Endothelial cell of umbilical vein (primary cell): Measurements from ENCODE around the gene LYRM9. TPM values are rescaled to one million over a fixed set of nuclear protein-coding genes. Genes with fewer than 3 reads are reported as not detected.

Experiments
- BruUV-seq: library from RNA; stranded (reverse); fragments of 400-500 nt; replicated peaks from 2 replicates; lab custom pipeline; 2021; lab: Mats Ljungman, UMichigan
- CTCF ChIA-PET: fragments of 300-600, 350-600 bp; sonication (Branson Sonifier 250); formaldehyde crosslinking; loops from one replicate; lab custom pipeline; 2021; ENCODE audit warnings: antibody characterized with exemption, inconsistent platforms; lab: Charles Lee
- POLR2A ChIA-PET: fragments of 300-600, 350-600 bp; sonication (Branson Sonifier 250); formaldehyde crosslinking; loops from one replicate; lab custom pipeline; 2021; ENCODE audit warnings: antibody characterized with exemption, inconsistent platforms; lab: Charles Lee
- DNase-seq: peaks from one replicate; pipeline ENCODE4 v3.0.0-alpha.2; 2011; ENCODE audit warnings: low read depth, low spot score
- FAIRE-seq: peaks from 2 replicates; lab custom pipeline; 2011; peaks lifted over from hg19 to GRCh38; lab: Jason Lieb, UNC
- H2AFZ ChIP-seq: 2 replicates; pipeline ENCODE4 v1.6.0; 2012; ENCODE audit warnings: low read depth, low read length, control low read depth, inconsistent platforms
- H3K27ac ChIP-seq: 2 replicates; pipeline ENCODE4 v1.5.1; 2011; ENCODE audit warnings: low read depth, mild to moderate bottlenecking, control low read depth, low read length, moderate library complexity; ENCODE audit not compliant: insufficient read depth
- H3K27me3 ChIP-seq, 2 experiments: 2 replicates each; pipeline versions ENCODE4 v1.6.0 to v1.6.1; 2011; ENCODE audit warnings: low read length in 2 of 2, mixed read lengths in 1 of 2; ENCODE audit not compliant: control insufficient read depth in 2 of 2, insufficient read depth in 2 of 2
- H3K36me3 ChIP-seq, 2 experiments: 2 replicates in 1 of 2; 3 replicates in 1 of 2; pipeline ENCODE4 v1.5.1; 2011; ENCODE audit warnings: low read length in 2 of 2, mild to moderate bottlenecking in 1 of 2, moderate library complexity in 1 of 2; ENCODE audit not compliant: control insufficient read depth in 2 of 2, insufficient read depth in 2 of 2; ENCODE audit errors: extremely low read depth in 1 of 2
- H3K4me1 ChIP-seq: 3 replicates; pipeline ENCODE4 v1.5.1; 2011; ENCODE audit warnings: mild to moderate bottlenecking, low read length; ENCODE audit not compliant: control insufficient read depth, insufficient read depth; ENCODE audit errors: extremely low read depth
- H3K4me2 ChIP-seq: 2 replicates; pipeline ENCODE4 v1.6.1; 2011; ENCODE audit warnings: low read length, control low read depth, mixed read lengths; ENCODE audit not compliant: insufficient read depth
- H3K4me3 ChIP-seq, 3 experiments: fragments of 200-600 bp in 1 of 3; sonication (generic), shearing (Covaris generic) in 1 of 3; replicated peaks in 1 of 3; 2 replicates each; pipeline ENCODE4 v1.5.1; 2011 to 2016; ENCODE audit warnings: control low read depth in 3 of 3, low read length in 3 of 3, mild to moderate bottlenecking in 2 of 3, inconsistent platforms in 1 of 3, low read depth in 1 of 3, moderate library complexity in 1 of 3; ENCODE audit not compliant: insufficient read depth in 1 of 3
- H3K79me2 ChIP-seq: 2 replicates; pipeline ENCODE4 v1.6.0; 2012; ENCODE audit warnings: low read length, inconsistent platforms; ENCODE audit not compliant: control insufficient read depth, insufficient read depth
- H3K9ac ChIP-seq: replicated peaks from 2 replicates; pipeline ENCODE3; 2011; ENCODE audit warnings: low read length, control low read depth; ENCODE audit not compliant: insufficient read depth; ENCODE audit errors: extremely low read depth
- H3K9me1 ChIP-seq: replicated peaks from 3 replicates; pipeline ENCODE4 v1.6.0; 2011; ENCODE audit warnings: mild to moderate bottlenecking, low read length; ENCODE audit not compliant: control insufficient read depth, insufficient read depth; ENCODE audit errors: extremely low read depth
- H3K9me3 ChIP-seq: replicated peaks from 2 replicates; pipeline ENCODE4 v1.5.1; 2012; ENCODE audit warnings: low read length, inconsistent platforms; ENCODE audit not compliant: control insufficient read depth, insufficient read depth
- H4K20me1 ChIP-seq: replicated peaks from 2 replicates; pipeline ENCODE3; 2011; ENCODE audit warnings: mild to moderate bottlenecking, low read length; ENCODE audit not compliant: control insufficient read depth, insufficient read depth; ENCODE audit errors: extremely low read depth
- EZH2 ChIP-seq: IDR thresholded peaks from 2 replicates; pipeline ENCODE4 v1.6.1; 2012; ENCODE audit warnings: borderline replicate concordance, low read depth, mild to moderate bottlenecking, moderate library complexity, low read length, inconsistent platforms; ENCODE audit not compliant: severe bottlenecking
- FOS ChIP-seq: IDR thresholded peaks from 2 replicates; pipeline ENCODE4 v1.6.1; 2011; ENCODE audit warnings: mild to moderate bottlenecking, low read length, moderate library complexity, borderline replicate concordance; ENCODE audit not compliant: insufficient read depth
- GATA2 ChIP-seq: IDR thresholded peaks from 2 replicates; pipeline ENCODE4 v1.7.0; 2011; ENCODE audit warnings: low read depth, mild to moderate bottlenecking, moderate library complexity, mixed read lengths, low read length; ENCODE audit not compliant: insufficient read length, insufficient read depth
- JUN ChIP-seq: IDR thresholded peaks from 2 replicates; pipeline ENCODE4 v1.6.1; 2011; ENCODE audit warnings: borderline replicate concordance, low read depth; ENCODE audit not compliant: insufficient read length, insufficient read depth
- MAX ChIP-seq: IDR thresholded peaks from 2 replicates; pipeline ENCODE4 v1.6.1; 2011; ENCODE audit not compliant: insufficient read depth, insufficient read length
- MYC ChIP-seq: IDR thresholded peaks from one replicate; pipeline ENCODE4 v1.6.1; 2011; ENCODE audit warnings: mild to moderate bottlenecking, low read depth, low read length
- POLR2A ChIP-seq: IDR thresholded peaks from 2 replicates; pipeline ENCODE4 v1.6.1; 2012; ENCODE audit warnings: low read depth, mild to moderate bottlenecking, control low read depth, low read length
- POLR2AphosphoS5 ChIP-seq: IDR thresholded peaks from 2 replicates; pipeline ENCODE4 v1.6.1; 2012; ENCODE audit warnings: low read depth, mild to moderate bottlenecking, control low read depth, low read length, moderate library complexity; ENCODE audit not compliant: insufficient read depth
- dilution Hi-C: fragments of 300-500 bp; cut with MboI; formaldehyde crosslinking; loops from one replicate; pipeline ENCODE4 v1.15.0; 2019; ENCODE audit warnings: low sequenced_read_pairs; ENCODE audit not compliant: extremely low pct_ligation_motif_present
- intact Hi-C: fragments of 100-400 bp; cut with micrococcal nuclease; formaldehyde crosslinking; loops from one replicate; pipeline ENCODE4 v1.10.0; 2022
- polyA plus RNA-seq, 4 experiments: library from polyadenylated mRNA; depleted of rRNA in 3 of 4; stranded (reverse) in 3 of 4; unstranded in 1 of 4; fragments of >200 nt; gene quantifications; 2 replicates each; pipeline versions ENCODE4 v1.2.1 to v1.2.3, GENCODE V29; 2011 to 2012; ENCODE audit warnings: missing spikeins in 1 of 4
- total RNA-seq: library from RNA; stranded (reverse); gene quantifications from 2 replicates; pipeline ENCODE4 v1.2.3, GENCODE V29; 2021
- TF ChIP-seq, protein P1 (sequence below), 2 donors: IDR thresholded peaks; 1 replicate in 1 of 2; 2 replicates in 1 of 2; pipeline ENCODE4 v1.5.1; 2011; ENCODE audit warnings: low read length in 2 of 2, mild to moderate bottlenecking in 2 of 2, moderate library complexity in 2 of 2, control low read depth in 1 of 2, inconsistent platforms in 1 of 2, low read depth in 1 of 2; ENCODE audit not compliant: insufficient read depth in 1 of 2; ENCODE audit errors: extremely low read depth in 1 of 2

LYRM9 gene
- total and polyA plus RNA-seq, 2 donors (not counting 3 experiments of a cell fraction or from before 2014, with no cell fraction given) = 3.0 to 4.0 TPM

DNA sequence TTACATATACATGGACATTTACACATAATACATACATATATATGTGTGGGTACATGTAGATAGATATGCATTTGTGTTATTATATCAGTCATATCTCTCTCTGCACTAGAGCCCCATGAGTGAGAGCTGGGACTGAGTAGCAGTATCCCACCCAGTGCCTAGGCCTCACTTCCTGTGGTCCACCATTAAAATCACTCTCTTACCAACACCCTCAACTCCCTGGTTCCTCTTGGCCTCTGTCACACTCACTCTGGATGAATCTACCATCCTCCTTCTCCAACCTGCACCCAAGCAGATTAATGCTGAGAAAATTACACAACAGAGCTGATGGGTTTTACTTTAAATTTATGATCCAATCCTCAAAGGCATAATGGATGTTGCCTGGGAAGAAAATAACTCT lies 4.9 kb upstream of the LYRM9 start:
- no peaks in the 10 kb centered on the region for H3K79me2 ChIP-seq
- H3K27ac ChIP-seq = no peak overlapping the region
- dilution Hi-C loops = no loop called here
- H3K36me3 ChIP-seq = no peaks in the 10 kb centered on the region
- no peak for FAIRE-seq
- TF ChIP-seq FOS (no peak), GATA2 (no peak), POLR2A (no peak), POLR2AphosphoS5 (no peak), EZH2 (no peak), MYC (no peak), JUN (no peak), MAX (no peak)
- TF ChIP-seq, protein P1, sequence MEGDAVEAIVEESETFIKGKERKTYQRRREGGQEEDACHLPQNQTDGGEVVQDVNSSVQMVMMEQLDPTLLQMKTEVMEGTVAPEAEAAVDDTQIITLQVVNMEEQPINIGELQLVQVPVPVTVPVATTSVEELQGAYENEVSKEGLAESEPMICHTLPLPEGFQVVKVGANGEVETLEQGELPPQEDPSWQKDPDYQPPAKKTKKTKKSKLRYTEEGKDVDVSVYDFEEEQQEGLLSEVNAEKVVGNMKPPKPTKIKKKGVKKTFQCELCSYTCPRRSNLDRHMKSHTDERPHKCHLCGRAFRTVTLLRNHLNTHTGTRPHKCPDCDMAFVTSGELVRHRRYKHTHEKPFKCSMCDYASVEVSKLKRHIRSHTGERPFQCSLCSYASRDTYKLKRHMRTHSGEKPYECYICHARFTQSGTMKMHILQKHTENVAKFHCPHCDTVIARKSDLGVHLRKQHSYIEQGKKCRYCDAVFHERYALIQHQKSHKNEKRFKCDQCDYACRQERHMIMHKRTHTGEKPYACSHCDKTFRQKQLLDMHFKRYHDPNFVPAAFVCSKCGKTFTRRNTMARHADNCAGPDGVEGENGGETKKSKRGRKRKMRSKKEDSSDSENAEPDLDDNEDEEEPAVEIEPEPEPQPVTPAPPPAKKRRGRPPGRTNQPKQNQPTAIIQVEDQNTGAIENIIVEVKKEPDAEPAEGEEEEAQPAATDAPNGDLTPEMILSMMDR (IDR thresholded peaks at IDR 0.05; ENCODE audit: extremely low read depth in 1 of 2, insufficient read depth in 1 of 2, low read depth in 1 of 2, low read length in 2 of 2) = no peak
- H3K9me1 ChIP-seq = no peaks in the 10 kb centered on the region
- no peak overlapping the region for H3K9ac ChIP-seq
- H3K4me2 ChIP-seq = no peak overlapping the region
- H2AFZ ChIP-seq = no peak overlapping the region
- H3K4me1 ChIP-seq = peaks cover 6% of the 10 kb centered on the region
- H3K9me3 ChIP-seq = no peaks in the 10 kb centered on the region
- H4K20me1 ChIP-seq = no peaks in the 10 kb centered on the region
- no peak for DNase-seq
- no peak overlapping the region for H3K4me3 ChIP-seq
- intact Hi-C loops = no loop called here
- ChIA-PET POLR2A (no interaction called here), CTCF (no interaction called here)
- BruUV-seq = no TSS peak
- peaks cover 6 to 22% of the 10 kb centered on the region in 2 experiments for H3K27me3 ChIP-seq
